Activated B cell treated with CpG ODN at 0.5 μM for 24 hours (primary cell): ENCODE measurements around the gene NPAS2. TPM values are rescaled to one million over a fixed set of nuclear protein-coding genes. Genes with fewer than 3 reads are reported as not detected.

Experiments used
- ATAC-seq: fragments of 200-7000 bp; cut with Tn5 transposase; one replicate; pipeline ENCODE4 v1.10.0; 2021; ENCODE audit warnings: low read depth, mild to moderate bottlenecking, moderate library complexity
- CTCF ChIA-PET: fragments of 350-600 bp; sonication (Branson Sonifier 250); formaldehyde crosslinking; loops from one replicate; lab custom pipeline; 2021; ENCODE audit warnings: antibody characterized with exemption; lab: Charles Lee
- POLR2A ChIA-PET: fragments of 350-600 bp; sonication (Branson Sonifier 250); formaldehyde crosslinking; loops from one replicate; lab custom pipeline; 2021; ENCODE audit warnings: antibody characterized with exemption; lab: Charles Lee
- DNase-seq: peaks from one replicate; pipeline ENCODE4 v3.0.0; 2022
- H3K27ac Mint-ChIP-seq: one replicate; pipeline ENCODE4 v1.8.0; 2020; ENCODE audit warnings: mixed read lengths
- H3K27me3 Mint-ChIP-seq: one replicate; pipeline ENCODE4 v1.8.0; 2021; ENCODE audit warnings: mixed read lengths
- H3K36me3 Mint-ChIP-seq: one replicate; pipeline ENCODE4 v1.8.0; 2021; ENCODE audit warnings: low read depth, mixed read lengths
- H3K4me1 Mint-ChIP-seq: one replicate; pipeline ENCODE4 v1.8.0; 2021; ENCODE audit warnings: mixed read lengths
- H3K4me3 Mint-ChIP-seq: one replicate; pipeline ENCODE4 v1.8.0; 2020; ENCODE audit warnings: mild to moderate bottlenecking, mixed read lengths
- H3K9me3 Mint-ChIP-seq: one replicate; pipeline ENCODE4 v1.8.0; 2020; ENCODE audit warnings: mixed read lengths
- CTCF ChIP-seq: fragments of 200-600 bp; IDR thresholded peaks from one replicate; pipeline ENCODE4 v1.8.0; 2022; ENCODE audit warnings: antibody characterized with exemption, mild to moderate bottlenecking
- intact Hi-C: fragments of 100-400 bp; cut with micrococcal nuclease; formaldehyde crosslinking; loops from one replicate; pipeline ENCODE4 v1.15.1; 2024
- total RNA-seq: library from RNA; stranded (reverse); gene quantifications from 2 replicates; pipeline ENCODE4 v1.2.3, GENCODE V29; 2022

Gene NPAS2
- total RNA-seq, 1 donor from 2014 or later = not detected

DNA sequence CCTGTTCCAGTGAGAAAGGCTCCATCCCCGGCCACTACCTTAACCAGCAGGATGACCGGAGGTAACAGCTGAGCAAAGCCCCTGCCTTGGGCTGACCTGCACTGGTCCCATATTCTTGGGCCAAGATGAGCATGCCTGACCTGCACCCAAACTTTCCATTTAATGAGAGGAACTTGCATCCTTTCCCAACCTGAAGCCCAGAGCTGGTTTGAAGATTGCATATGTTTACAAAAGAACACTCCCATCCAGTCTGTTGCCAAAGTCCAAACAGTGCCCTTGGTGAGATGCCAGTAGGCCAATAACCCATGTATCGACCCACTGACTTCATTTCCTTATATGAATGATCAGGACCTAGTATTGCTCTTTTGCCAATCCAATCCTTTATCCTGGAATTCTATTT, 5.5 kb upstream of the NPAS2 start:
- Mint-ChIP-seq H3K27me3 (peaks cover 47% of the 10 kb centered on the region), H3K36me3 (no peaks in the 10 kb centered on the region), H3K9me3 (no peaks in the 10 kb centered on the region), H3K4me3 (no peak overlapping the region), H3K27ac (no peak overlapping the region), H3K4me1 (peaks cover 3% of the 10 kb centered on the region)
- intact Hi-C loops = no loop called here
- ATAC-seq (no peak), DNase-seq (no peak)
- TF ChIP-seq CTCF = no peak
- CTCF ChIA-PET = no interaction called here
- POLR2A ChIA-PET = no interaction called here

GRCh38 chr2:100817388-100817985, 2.5 kb upstream of the NPAS2 start:
- ATAC-seq (no peak), DNase-seq (no peak)
- CTCF ChIA-PET = no interaction called here
- TF ChIP-seq CTCF = no peak
- intact Hi-C loops = no loop called here
- peaks cover 3% of the 10 kb centered on the region for H3K4me1 Mint-ChIP-seq
- H3K27ac Mint-ChIP-seq = no peak overlapping the region
- POLR2A ChIA-PET = no interaction called here
- no peaks in the 10 kb centered on the region for H3K36me3 Mint-ChIP-seq
- no peaks in the 10 kb centered on the region for H3K9me3 Mint-ChIP-seq
- H3K27me3 Mint-ChIP-seq = peaks cover 48% of the 10 kb centered on the region
- no peak overlapping the region for H3K4me3 Mint-ChIP-seq

- intact Hi-C loops = no loop called here
- H3K4me1 Mint-ChIP-seq = peaks cover 3% of the 10 kb centered on the region
- no peak overlapping the region for H3K4me3 Mint-ChIP-seq
- ATAC-seq (no peak), DNase-seq (no peak)
- H3K36me3 Mint-ChIP-seq = no peaks in the 10 kb centered on the region
- no peak overlapping the region for H3K27ac Mint-ChIP-seq
- H3K27me3 Mint-ChIP-seq = peaks cover 51% of the 10 kb centered on the region
- TF ChIP-seq CTCF = no peak
- no peaks in the 10 kb centered on the region for H3K9me3 Mint-ChIP-seq
- ChIA-PET POLR2A (no interaction called here), CTCF (no interaction called here)
Measured at GRCh38 chr2:100818003-100818605, 1.8 kb upstream of the NPAS2 start.

GRCh38 chr2:100818606-100819369, 1.2 kb upstream of the NPAS2 start:
- DNase-seq = no peak

More at GRCh38 chr2:100818606-100819369, 1.2 kb upstream of the NPAS2 start:
- Mint-ChIP-seq H3K9me3 (no peaks in the 10 kb centered on the region), H3K27ac (no peak overlapping the region), H3K4me3 (no peak overlapping the region), H3K4me1 (peaks cover 3% of the 10 kb centered on the region), H3K27me3 (peaks cover 58% of the 10 kb centered on the region), H3K36me3 (no peaks in the 10 kb centered on the region)
- intact Hi-C loops = no loop called here
- no peak for ATAC-seq
- ChIA-PET CTCF (no interaction called here), POLR2A (interaction anchor here (0.6 kb wide), 1 partner anchor 163 kb away, joined by 4 read pairs; no protein-coding TSS in a partner anchor)
- no peak for TF ChIP-seq CTCF
